ENCODE data around the gene GYPC.

The GYPC gene

GRCh38 chr2:126649101-126649500 is 6.9 kb upstream of the GYPC start:
- no peak for DNase-seq (ENCODE audit: low read depth in 2 of 2)

DNA sequence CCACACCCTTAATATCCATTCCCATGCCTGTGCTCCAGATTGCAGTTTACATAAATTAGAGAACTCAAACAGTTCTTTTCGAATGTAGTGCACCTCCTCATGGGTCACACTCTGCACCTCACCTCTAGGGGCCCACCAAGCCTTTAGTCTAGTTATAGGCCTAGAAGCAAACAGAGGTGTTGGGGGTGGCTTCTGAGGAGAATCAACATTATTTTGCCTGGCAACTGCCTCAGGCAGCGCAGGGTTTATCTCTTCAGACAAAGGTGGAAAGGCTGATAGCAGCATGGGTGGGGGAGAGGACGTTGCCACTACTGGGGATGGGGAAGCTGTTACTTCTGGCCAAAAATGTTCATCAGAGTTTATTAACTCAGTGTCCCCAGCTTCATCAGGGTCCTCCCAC is 5.0 kb upstream of the GYPC start:
- no peak for DNase-seq (ENCODE audit: low read depth in 2 of 2)

DNA sequence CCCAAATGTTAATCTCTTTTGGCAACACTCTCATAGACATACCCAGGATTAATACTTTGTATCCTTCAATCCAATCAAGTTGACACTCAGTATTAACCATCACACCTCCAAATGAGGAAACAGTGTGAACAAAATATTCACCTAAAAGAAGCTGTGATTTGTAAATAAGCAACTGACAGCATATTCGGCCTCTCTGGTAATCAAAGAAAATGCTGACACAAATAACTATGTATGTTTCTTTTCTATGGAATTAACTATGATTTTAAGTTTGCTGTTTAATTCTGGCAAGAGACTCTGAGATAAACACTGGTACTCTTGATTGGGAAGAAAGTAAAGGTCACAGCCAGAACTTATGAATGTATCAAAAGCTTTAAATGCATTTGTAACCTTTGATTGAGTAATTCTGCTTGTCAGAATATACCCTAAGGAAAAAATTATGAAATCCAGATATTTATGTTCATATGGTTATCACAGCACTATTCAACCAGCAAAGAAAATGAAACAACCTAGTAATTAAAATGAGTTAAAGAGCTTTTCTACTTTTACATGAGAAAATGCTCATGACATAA is 3.6 kb upstream of the GYPC start:
- no peak for DNase-seq (ENCODE audit: low read depth in 2 of 2)

- no peak for DNase-seq (ENCODE audit: low read depth in 2 of 2)
Observed at GRCh38 chr2:126653109-126653508, 2.8 kb upstream of the GYPC start.

DNA sequence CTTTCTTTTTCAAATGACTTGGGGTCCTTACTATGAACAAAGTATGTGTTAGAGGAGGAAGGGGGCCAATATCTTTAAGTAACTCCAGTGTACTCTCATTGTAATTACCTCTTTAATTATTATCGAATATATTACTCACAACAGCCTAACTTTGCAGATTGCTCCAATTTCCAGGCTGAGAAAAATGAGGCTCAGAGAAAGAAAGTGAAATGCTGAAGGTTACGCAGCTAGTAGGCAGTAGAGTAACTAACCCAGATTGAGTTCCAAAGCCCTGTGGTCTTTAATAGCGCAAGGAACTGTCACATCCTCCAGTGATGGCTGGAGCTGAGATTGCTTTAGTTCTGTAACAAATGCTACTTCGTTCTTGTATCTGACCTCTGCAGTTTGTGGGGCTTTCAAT is 2.2 kb upstream of the GYPC start:
- no peak for DNase-seq (ENCODE audit: low read depth in 2 of 2)

DNA sequence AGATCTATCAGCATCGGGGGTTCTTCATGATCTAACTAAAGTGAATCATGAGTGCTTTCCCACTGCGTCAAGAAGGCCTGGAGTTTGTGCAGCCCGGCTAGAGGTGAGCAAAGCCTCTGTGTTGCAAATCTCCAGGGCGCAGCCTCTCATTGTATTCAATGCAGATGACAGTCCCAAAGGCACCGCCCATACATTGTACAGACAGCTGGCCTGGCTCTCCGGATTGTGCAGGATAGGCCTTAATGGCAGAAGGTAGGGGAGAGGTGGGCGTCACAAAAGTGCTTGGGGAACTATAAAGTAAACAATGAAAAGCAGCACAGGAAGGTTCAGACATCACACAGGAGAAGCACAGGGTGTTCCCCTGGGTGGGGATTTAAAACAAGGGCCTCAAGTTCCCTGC is 907 bp upstream of the GYPC start:
- DNase-seq (ENCODE audit: low read depth in 2 of 2): no peak

- DNase-seq (ENCODE audit: low read depth in 2 of 2): peak; percentile 41 to 48
Observed at GRCh38 chr2:126656431-126657147, 631 bp downstream of the GYPC start.

DNA sequence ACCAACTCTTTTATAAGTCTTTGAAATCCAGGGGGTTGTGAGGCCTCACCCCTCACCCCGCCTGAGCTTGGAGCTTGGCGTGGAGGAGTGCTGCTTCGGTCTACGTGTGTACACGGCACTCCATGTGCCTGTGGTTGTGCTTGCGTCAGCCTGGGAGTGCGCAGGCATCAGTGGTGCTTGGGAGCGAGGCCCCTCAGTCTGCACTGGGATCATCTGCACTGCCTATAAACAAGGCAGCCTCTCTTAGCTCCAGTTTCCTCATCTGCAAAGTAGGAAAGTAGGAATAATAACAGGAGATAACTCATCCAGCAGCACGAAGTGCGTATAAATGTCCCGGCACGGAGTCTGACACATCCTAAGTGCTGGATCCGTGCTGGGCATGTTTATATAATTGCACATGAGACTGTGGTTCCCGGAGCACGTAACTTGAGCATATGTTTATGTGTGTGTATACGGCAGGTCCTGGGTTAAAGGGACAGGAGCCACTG is 1.2 kb downstream of the GYPC start:
- DNase-seq (ENCODE audit: low read depth in 2 of 2): peak in 1 of 2 donors; percentile 20

DNA sequence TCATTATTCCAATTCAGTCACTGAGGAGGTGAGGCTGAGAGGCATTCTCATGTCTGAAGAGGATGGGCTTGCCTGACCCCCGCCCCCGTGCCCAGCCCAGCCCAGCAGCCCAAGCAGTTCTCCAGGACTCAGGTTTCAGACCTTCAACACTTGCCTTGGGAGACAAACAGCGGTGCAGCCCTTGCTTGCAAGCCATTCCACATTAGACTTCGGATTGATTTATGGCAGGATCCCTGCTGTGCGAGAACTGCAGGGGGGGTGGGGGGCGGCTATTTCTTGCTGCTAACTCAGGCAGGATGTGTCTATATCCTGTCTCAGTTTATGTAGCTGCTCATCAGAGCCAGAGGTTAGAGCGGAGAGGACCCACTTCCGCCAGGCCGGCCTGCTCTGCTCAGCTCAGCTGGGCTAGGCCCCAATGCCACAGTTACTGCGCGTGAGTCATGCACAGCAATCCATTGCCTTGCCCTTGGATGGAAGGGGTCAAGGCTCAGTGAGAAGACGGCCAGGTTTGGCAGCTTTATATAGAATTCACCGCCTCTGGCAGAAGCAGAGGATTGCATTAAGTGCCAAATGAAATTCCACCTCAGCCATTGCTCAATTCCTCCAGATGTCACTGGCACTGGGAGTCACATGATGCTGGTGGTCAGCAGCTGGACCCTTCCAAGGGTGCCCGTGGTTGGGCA is 1.8 kb downstream of the GYPC start:
- DNase-seq (ENCODE audit: low read depth in 2 of 2): peak; percentile 38 to 49

GRCh38 chr2:126658319-126658904 is 2.5 kb downstream of the GYPC start:
- no peak for DNase-seq (ENCODE audit: low read depth in 2 of 2)

GRCh38 chr2:126658905-126659561 is 3.1 kb downstream of the GYPC start:
- DNase-seq (ENCODE audit: low read depth in 2 of 2): peak in 1 of 2 donors; percentile 18

- DNase-seq (ENCODE audit: low read depth in 2 of 2): no peak
Observed at GRCh38 chr2:126659562-126660467, 3.9 kb downstream of the GYPC start.

DNA sequence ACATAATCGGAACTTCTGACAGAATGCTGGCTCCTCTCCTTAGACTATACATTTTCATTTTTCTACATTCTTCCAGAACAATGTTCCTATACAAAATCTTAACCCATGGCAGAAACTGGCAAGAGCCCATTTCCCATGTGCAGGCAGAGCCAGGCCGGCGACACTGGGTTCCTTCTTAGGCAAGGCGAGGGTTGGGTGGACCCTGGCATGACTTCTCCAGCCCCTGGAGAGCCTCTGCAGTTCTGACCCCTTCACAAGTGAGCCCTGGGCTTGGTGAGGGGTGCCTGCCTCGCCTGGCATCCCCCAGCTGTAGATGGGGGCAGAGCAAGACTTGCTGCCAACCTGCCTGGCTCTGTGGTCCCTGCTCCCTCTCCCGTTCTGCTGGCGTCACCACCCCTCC is 5.0 kb downstream of the GYPC start:
- no peak for DNase-seq (ENCODE audit: low read depth in 2 of 2)

GRCh38 chr2:126661702-126662500 is 5.9 kb downstream of the GYPC start:
- no peak for DNase-seq (ENCODE audit: low read depth in 2 of 2)

DNA sequence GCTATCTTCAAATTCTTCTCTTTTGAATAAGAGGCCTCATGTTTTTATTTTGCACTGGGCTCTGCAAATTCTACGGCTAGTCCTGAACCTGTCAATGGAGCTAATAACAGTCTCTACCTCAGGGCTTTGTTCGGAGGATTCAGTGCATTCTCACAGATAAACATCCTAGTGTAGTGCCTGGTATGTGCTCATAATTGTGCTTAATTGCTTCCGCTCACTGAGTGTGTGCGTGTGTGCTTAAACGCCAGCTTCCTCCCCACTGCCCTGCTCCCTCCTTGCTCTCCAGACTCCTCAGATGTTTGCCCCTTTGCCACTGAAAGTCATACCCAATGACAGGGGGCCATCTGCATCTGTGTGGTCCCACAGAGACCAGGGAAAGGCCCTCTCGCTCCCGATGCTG is 6.7 kb downstream of the GYPC start:
- DNase-seq (ENCODE audit: low read depth in 2 of 2): no peak

GRCh38 chr2:126663184-126663963 is 7.4 kb downstream of the GYPC start:
- DNase-seq (ENCODE audit: low read depth in 2 of 2): no peak

GRCh38 chr2:126664234-126664633 is 8.3 kb downstream of the GYPC start:
- no peak for DNase-seq (ENCODE audit: low read depth in 2 of 2)

DNA sequence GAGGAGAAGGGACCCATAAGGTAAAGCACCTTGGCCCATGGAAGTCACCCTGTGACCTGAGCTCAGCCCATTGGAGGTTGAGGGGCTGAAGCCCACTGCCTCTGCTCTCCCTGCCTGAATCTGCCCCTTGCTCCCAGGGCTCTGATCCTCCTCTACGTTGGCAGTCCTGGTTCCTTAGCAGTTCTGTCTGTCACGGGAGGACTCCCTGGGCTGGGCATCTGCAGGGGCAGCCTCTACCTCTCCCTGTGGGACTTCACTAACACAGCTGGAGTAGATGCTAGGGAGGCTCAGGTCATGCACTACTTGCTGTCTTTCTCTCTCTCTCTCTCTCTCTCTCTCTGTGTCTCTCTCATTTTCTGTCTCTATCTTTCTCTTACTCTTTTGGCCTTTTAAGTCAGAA is 8.7 kb downstream of the GYPC start:
- no peak for DNase-seq (ENCODE audit: low read depth in 2 of 2)

GRCh38 chr2:126665483-126665882 is 9.5 kb downstream of the GYPC start:
- no peak for DNase-seq (ENCODE audit: low read depth in 2 of 2)

Data from stimulated activated CD4-positive, alpha-beta T cell treated with anti-CD3 and anti-CD28 coated beads, Interleukin-1b, Interleukin-23, amount 100 ng/mL, for 4 hours (primary cell).